A549 (cell line): Measurements from ENCODE around the gene SV2A. TPM values are rescaled to one million over a fixed set of nuclear protein-coding genes. Genes with fewer than 3 reads are reported as not detected.

Experiments
- ATAC-seq, 2 experiments: fragments of 200-7000 bp in 1 of 2; fragments of >200 bp in 1 of 2; cut with Nextera tagmentation in 1 of 2; cut with Tn5 transposase in 1 of 2; 3 replicates each; pipeline versions ENCODE4 v1.8.0 to v1.9.1; 2018 to 2020; ENCODE audit warnings: mild to moderate bottlenecking in 1 of 2, moderate library complexity in 1 of 2
- CTCF ChIA-PET: fragments of 300-600 bp; sonication (Branson Sonifier 250); formaldehyde crosslinking; extraction: SDS; loops from one replicate; lab custom pipeline; 2021; ENCODE audit warnings: antibody characterized with exemption, inconsistent platforms; lab: Yijun Ruan, JAX
- POLR2A ChIA-PET: fragments of 350-600 bp; formaldehyde crosslinking; extraction: SDS; loops from one replicate; lab custom pipeline; 2021; ENCODE audit warnings: antibody characterized with exemption, inconsistent platforms; lab: Yijun Ruan, JAX
- DNase-seq, 2 experiments: peaks; one replicate each; pipeline versions ENCODE4 v3.0.0 to v3.0.0-alpha.2; 2011 to 2016; ENCODE audit warnings: low read depth in 1 of 2, low spot score in 1 of 2
- FAIRE-seq: peaks from 2 replicates; lab custom pipeline; 2011; peaks lifted over from hg19 to GRCh38; lab: Jason Lieb, UNC
- H3K27ac ChIP-seq, 2 experiments: fragments of >200 bp; sonication (Bioruptor Twin); formaldehyde crosslinking; 3 replicates each; pipeline ENCODE4 v1.5.1; 2016 to 2017
- H3K4me1 ChIP-seq: fragments of >200 bp; sonication (Bioruptor Twin); formaldehyde crosslinking; 3 replicates; pipeline ENCODE4 v1.6.1; 2016
- H3K4me2 ChIP-seq: fragments of >200 bp; sonication (Bioruptor Twin); formaldehyde crosslinking; 3 replicates; pipeline ENCODE4 v1.6.1; 2016
- H3K4me3 ChIP-seq: fragments of >200 bp; sonication (Bioruptor Twin); formaldehyde crosslinking; 3 replicates; pipeline ENCODE4 v1.5.1; 2016
- H3K9me3 ChIP-seq: fragments of >200 bp; sonication (Bioruptor Twin); formaldehyde crosslinking; 3 replicates; pipeline ENCODE4 v1.6.1; 2016
- BHLHE40 ChIP-seq: IDR thresholded peaks from 2 replicates; pipeline ENCODE4 v1.6.1; 2012; ENCODE audit warnings: low read depth, low read length, inconsistent platforms
- CBX8 ChIP-seq: fragments of 200-600 bp; sonication (generic); IDR thresholded peaks from 2 replicates; pipeline ENCODE4 v1.6.1; 2016
- EHMT2 ChIP-seq: fragments of 200-600 bp; sonication (generic); IDR thresholded peaks from 2 replicates; pipeline ENCODE4 v1.6.1; 2016; ENCODE audit warnings: antibody characterized with exemption, low read depth, mild to moderate bottlenecking, moderate library complexity
- FOSL2 ChIP-seq, 2 experiments: fragments of 450-650 bp in 1 of 2; fragments of >200 bp in 1 of 2; sonication (Bioruptor Twin) in 1 of 2; formaldehyde crosslinking; IDR thresholded peaks; 2 replicates each; pipeline versions ENCODE4 v1.5.0 to v1.6.1; 2016 to 2020; ENCODE audit warnings: mild to moderate bottlenecking in 1 of 2, moderate library complexity in 1 of 2
- HDAC2 ChIP-seq: fragments of 200-600 bp; sonication (generic); IDR thresholded peaks from 2 replicates; pipeline ENCODE4 v1.6.1; 2016
- JUN ChIP-seq, 2 experiments: fragments of >200 bp; sonication (Bioruptor Twin); formaldehyde crosslinking; IDR thresholded peaks; 2 replicates in 1 of 2; 3 replicates in 1 of 2; pipeline ENCODE4 v1.6.1; 2016 to 2017
- JUNB ChIP-seq: fragments of >200 bp; sonication (Bioruptor Twin); formaldehyde crosslinking; IDR thresholded peaks from 2 replicates; pipeline ENCODE4 v1.6.1; 2016
- MAX ChIP-seq: IDR thresholded peaks from 2 replicates; pipeline ENCODE4 v1.6.1; 2012
- MYC ChIP-seq: IDR thresholded peaks from 2 replicates; pipeline ENCODE4 v1.6.1; 2012; ENCODE audit warnings: mild to moderate bottlenecking, inconsistent platforms, low read length, improper control_type of control experiment, borderline replicate concordance
- NR3C1 ChIP-seq: fragments of >200 bp; sonication (Bioruptor Twin); formaldehyde crosslinking; IDR thresholded peaks from 3 replicates; pipeline ENCODE4 v1.6.1; 2017
- PHF8 ChIP-seq: fragments of 200-600 bp; sonication (generic); IDR thresholded peaks from 2 replicates; pipeline ENCODE4 v1.6.1; 2016; ENCODE audit warnings: low read depth, mild to moderate bottlenecking, antibody characterized with exemption, moderate library complexity, borderline replicate concordance
- RAD21 ChIP-seq, 2 experiments: fragments of >200 bp in 1 of 2; sonication (Bioruptor Twin) in 1 of 2; formaldehyde crosslinking in 1 of 2; IDR thresholded peaks in 1 of 2; conservative IDR thresholded peaks in 1 of 2; 2 replicates in 1 of 2; 3 replicates in 1 of 2; pipeline ENCODE4 v1.6.1; 2012 to 2018; ENCODE audit warnings: inconsistent platforms in 1 of 2
- ZFP36 ChIP-seq: fragments of 450-650 bp; IDR thresholded peaks from 2 replicates; pipeline ENCODE4 v1.6.1; 2014; ENCODE audit warnings: borderline replicate concordance; ENCODE audit not compliant: partially characterized antibody
- ZNF302 ChIP-seq: fragments of 250-450 bp; sonication (Bioruptor Pico); IDR thresholded peaks from 2 replicates; pipeline ENCODE4 v1.9.0; 2021; ENCODE audit warnings: inconsistent platforms, mild to moderate bottlenecking, moderate library complexity
- WGBS: methylation state at CpG from one replicate; pipeline ENCODE4 v1.1.6; 2017; ENCODE audit errors: missing lambda C conversion rate; 5-methylcytosine and 5-hydroxymethylcytosine counted together
- polyA plus RNA-seq, 4 experiments: library from polyadenylated mRNA; depleted of rRNA in 3 of 4; stranded (reverse); fragments of >200 nt; fragmentation: RNase III in 1 of 4; extraction: RNeasy Plus Mini Kit Qiagen cat#74134 plus additional on column Dnase treatment in 1 of 4; gene quantifications; 2 replicates in 3 of 4; 3 replicates in 1 of 4; pipeline ENCODE4 v1.2.3, GENCODE V29; 2011 to 2017
- TF ChIP-seq, protein P1 (sequence below): fragments of 200-600 bp; sonication (generic); IDR thresholded peaks from 2 replicates; pipeline ENCODE4 v1.6.1; 2016; ENCODE audit warnings: antibody characterized with exemption, mild to moderate bottlenecking, moderate library complexity
- TF ChIP-seq, protein P2 (sequence below): fragments of >200 bp; sonication (Bioruptor Twin); formaldehyde crosslinking; IDR thresholded peaks from 3 replicates; pipeline ENCODE4 v1.5.1; 2016
- TF ChIP-seq, protein P3 (sequence below): fragments of >200 bp; sonication (Bioruptor Twin); formaldehyde crosslinking; IDR thresholded peaks from 3 replicates; pipeline ENCODE4 v1.6.1; 2016

Gene SV2A
- polyA plus RNA-seq, 2 of the 4 experiments (the other 2 are of a cell fraction) = 0.05 to 0.13 TPM

DNA sequence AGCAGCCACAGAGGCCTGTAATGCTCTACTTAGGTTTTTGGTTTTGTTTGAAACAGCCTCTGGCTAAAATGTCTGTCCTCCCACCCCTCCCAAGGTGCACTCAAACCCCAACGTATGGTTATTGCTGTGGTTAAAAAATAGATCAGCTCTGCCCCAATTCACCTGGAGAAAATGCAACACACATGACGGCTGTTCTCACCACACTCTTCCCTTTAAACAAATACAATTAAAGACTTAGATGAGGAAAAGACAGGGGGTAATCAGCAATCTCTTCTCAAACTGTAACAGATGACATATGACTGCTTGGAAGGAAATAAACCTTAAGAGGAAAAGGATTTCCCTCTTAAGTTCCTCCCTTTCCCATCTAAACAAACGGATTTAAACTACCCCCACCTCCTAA is 25.2 kb upstream of the SV2A start:
- ChIA-PET POLR2A (interaction anchor here (1.5 kb wide), 1 partner anchor 55 kb away, joined by 16 read pairs; a partner anchor contains a TSS), CTCF (interaction anchor here (0.5 to 2.4 kb wide), 10 partner anchors 10 to 245 kb away, joined by 3 to 9 read pairs (median 4); a partner anchor contains a TSS)
- ATAC-seq = no peak
- TF ChIP-seq ZNF302 (CRISPR knock-in tag) (no peak), MYC (no peak), MAX (no peak), RAD21 (conservative IDR thresholded peaks at IDR 0.05 in 1 of 2, IDR thresholded peaks at IDR 0.05 in 1 of 2) (no peak), EHMT2 (no peak), NR3C1 (no peak), ZFP36 (no peak), JUN (IDR thresholded peaks at IDR 0.05) (no peak), PHF8 (no peak), JUNB (no peak), CBX8 (no peak)
- TF ChIP-seq, protein P1, sequence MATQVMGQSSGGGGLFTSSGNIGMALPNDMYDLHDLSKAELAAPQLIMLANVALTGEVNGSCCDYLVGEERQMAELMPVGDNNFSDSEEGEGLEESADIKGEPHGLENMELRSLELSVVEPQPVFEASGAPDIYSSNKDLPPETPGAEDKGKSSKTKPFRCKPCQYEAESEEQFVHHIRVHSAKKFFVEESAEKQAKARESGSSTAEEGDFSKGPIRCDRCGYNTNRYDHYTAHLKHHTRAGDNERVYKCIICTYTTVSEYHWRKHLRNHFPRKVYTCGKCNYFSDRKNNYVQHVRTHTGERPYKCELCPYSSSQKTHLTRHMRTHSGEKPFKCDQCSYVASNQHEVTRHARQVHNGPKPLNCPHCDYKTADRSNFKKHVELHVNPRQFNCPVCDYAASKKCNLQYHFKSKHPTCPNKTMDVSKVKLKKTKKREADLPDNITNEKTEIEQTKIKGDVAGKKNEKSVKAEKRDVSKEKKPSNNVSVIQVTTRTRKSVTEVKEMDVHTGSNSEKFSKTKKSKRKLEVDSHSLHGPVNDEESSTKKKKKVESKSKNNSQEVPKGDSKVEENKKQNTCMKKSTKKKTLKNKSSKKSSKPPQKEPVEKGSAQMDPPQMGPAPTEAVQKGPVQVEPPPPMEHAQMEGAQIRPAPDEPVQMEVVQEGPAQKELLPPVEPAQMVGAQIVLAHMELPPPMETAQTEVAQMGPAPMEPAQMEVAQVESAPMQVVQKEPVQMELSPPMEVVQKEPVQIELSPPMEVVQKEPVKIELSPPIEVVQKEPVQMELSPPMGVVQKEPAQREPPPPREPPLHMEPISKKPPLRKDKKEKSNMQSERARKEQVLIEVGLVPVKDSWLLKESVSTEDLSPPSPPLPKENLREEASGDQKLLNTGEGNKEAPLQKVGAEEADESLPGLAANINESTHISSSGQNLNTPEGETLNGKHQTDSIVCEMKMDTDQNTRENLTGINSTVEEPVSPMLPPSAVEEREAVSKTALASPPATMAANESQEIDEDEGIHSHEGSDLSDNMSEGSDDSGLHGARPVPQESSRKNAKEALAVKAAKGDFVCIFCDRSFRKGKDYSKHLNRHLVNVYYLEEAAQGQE = no peak
- peaks cover 31% of the 10 kb centered on the region for H3K4me1 ChIP-seq
- no peaks in the 10 kb centered on the region for H3K9me3 ChIP-seq
- no peak overlapping the region for H3K4me2 ChIP-seq
- no peak overlapping the region for H3K27ac ChIP-seq
- WGBS = 71% methylated on average over 3 of the region's 3 CpGs
- no peak overlapping the region for H3K4me3 ChIP-seq
- no peak for FAIRE-seq
- DNase-seq = no peak

DNA sequence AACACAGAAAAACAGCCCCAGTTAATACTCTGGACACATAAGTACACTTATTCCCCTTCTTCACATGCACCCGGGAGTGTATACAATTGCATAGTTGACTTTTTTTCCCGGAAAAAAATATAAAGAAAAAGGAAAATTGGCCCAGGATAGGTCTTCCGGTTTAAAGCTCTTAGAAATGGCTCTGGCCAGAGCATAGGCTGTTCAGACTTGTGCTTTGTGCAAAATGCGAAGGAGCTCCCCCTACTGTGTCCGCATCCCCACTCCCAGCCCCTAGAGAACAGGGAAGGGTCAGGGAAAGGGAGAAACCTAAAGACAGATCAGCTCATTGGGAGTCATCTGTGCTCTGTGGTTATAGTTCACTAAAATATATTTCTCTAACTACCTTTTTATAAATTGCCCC is 24.6 kb upstream of the SV2A start:
- no peak for FAIRE-seq
- Histone ChIP-seq H3K4me3 (no peak overlapping the region), H3K27ac (no peak overlapping the region), H3K4me2 (no peak overlapping the region), H3K4me1 (peaks cover 37% of the 10 kb centered on the region), H3K9me3 (no peaks in the 10 kb centered on the region)
- 57% methylated on average over 5 of the region's 5 CpGs for WGBS
- CTCF ChIA-PET = interaction anchor here (0.5 to 2.4 kb wide), 9 partner anchors 9 to 245 kb away, joined by 3 to 9 read pairs (median 4); a partner anchor contains a TSS
- ATAC-seq = peak; percentile 43 to 69; a peak in 4 of 6 replicates
- peak; percentile 49 to 58 for DNase-seq
- TF ChIP-seq FOSL2 (IDR thresholded peaks at IDR 0.05) = no peak
- no peak for TF ChIP-seq FOSL2 (CRISPR knock-in tag; IDR thresholded peaks at IDR 0.05)
- TF ChIP-seq, protein P2, sequence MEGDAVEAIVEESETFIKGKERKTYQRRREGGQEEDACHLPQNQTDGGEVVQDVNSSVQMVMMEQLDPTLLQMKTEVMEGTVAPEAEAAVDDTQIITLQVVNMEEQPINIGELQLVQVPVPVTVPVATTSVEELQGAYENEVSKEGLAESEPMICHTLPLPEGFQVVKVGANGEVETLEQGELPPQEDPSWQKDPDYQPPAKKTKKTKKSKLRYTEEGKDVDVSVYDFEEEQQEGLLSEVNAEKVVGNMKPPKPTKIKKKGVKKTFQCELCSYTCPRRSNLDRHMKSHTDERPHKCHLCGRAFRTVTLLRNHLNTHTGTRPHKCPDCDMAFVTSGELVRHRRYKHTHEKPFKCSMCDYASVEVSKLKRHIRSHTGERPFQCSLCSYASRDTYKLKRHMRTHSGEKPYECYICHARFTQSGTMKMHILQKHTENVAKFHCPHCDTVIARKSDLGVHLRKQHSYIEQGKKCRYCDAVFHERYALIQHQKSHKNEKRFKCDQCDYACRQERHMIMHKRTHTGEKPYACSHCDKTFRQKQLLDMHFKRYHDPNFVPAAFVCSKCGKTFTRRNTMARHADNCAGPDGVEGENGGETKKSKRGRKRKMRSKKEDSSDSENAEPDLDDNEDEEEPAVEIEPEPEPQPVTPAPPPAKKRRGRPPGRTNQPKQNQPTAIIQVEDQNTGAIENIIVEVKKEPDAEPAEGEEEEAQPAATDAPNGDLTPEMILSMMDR = no peak; the same call in 1 of the 3 replicates
- TF ChIP-seq BHLHE40 = no peak
- TF ChIP-seq, protein P3, sequence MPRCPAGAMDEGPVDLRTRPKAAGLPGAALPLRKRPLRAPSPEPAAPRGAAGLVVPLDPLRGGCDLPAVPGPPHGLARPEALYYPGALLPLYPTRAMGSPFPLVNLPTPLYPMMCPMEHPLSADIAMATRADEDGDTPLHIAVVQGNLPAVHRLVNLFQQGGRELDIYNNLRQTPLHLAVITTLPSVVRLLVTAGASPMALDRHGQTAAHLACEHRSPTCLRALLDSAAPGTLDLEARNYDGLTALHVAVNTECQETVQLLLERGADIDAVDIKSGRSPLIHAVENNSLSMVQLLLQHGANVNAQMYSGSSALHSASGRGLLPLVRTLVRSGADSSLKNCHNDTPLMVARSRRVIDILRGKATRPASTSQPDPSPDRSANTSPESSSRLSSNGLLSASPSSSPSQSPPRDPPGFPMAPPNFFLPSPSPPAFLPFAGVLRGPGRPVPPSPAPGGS = no peak
- no peak for TF ChIP-seq HDAC2
- TF ChIP-seq RAD21 (conservative IDR thresholded peaks at IDR 0.05 in 1 of 2, IDR thresholded peaks at IDR 0.05 in 1 of 2) = peak; percentile 33 to 39; a peak in 3 of 5 replicates
- POLR2A ChIA-PET = interaction anchor here (1.5 kb wide), 1 partner anchor 55 kb away, joined by 16 read pairs; a partner anchor contains a TSS
